Right lobe of liver (tissue), 6 donors: Measurements from ENCODE around the gene TRAF3. TPM values are rescaled to one million over a fixed set of nuclear protein-coding genes. Genes with fewer than 3 reads are reported as not detected.

Experiments
- ATAC-seq, 4 donors: fragments of 200-7000 bp; cut with Tn5 transposase; one replicate each; pipeline ENCODE4 v1.9.1; 2020; ENCODE audit warnings: mild to moderate bottlenecking in 4 of 4, moderate library complexity in 4 of 4
- DNase-seq, 3 donors: peaks; one replicate each; pipeline ENCODE4 v3.0.0-alpha.2; 2020
- H3K27ac ChIP-seq, 3 donors: fragments of 200-600 bp; one replicate each; pipeline ENCODE4 v1.8.0; 2022
- H3K27me3 ChIP-seq, 2 donors: fragments of 200-600 bp; one replicate each; pipeline ENCODE4 v1.8.0; 2022
- H3K36me3 ChIP-seq, 4 donors: fragments of 200-600 bp; sonication (generic) in 1 of 4; one replicate each; pipeline versions ENCODE4 v1.5.1 to v1.8.0; 2017 to 2022; ENCODE audit warnings: control low read depth in 1 of 4
- H3K4me1 ChIP-seq, 4 donors: fragments of 200-600 bp; sonication (generic) in 1 of 4; one replicate each; pipeline versions ENCODE4 v1.5.1 to v1.8.0; 2017 to 2022; ENCODE audit warnings: control low read depth in 1 of 4
- H3K4me3 ChIP-seq, 3 donors: fragments of 200-600 bp; one replicate each; pipeline ENCODE4 v1.8.0; 2022
- H3K9me3 ChIP-seq, 4 donors: fragments of 200-600 bp; sonication (generic) in 1 of 4; one replicate each; pipeline versions ENCODE4 v1.5.1 to v1.8.0; 2017 to 2022; ENCODE audit warnings: control low read depth in 1 of 4
- CTCF ChIP-seq, 4 donors: fragments of 200-600 bp in 3 of 4; fragments of 450-650 bp in 1 of 4; IDR thresholded peaks; one replicate each; pipeline versions ENCODE4 v1.5.1 to v1.8.0; 2016 to 2022; ENCODE audit warnings: antibody characterized with exemption in 4 of 4, mild to moderate bottlenecking in 2 of 4
- POLR2A ChIP-seq: fragments of 450-650 bp; IDR thresholded peaks from one replicate; pipeline ENCODE4 v1.6.1; 2017; ENCODE audit warnings: antibody characterized with exemption, mild to moderate bottlenecking
- WGBS: methylation state at CpG from one replicate; pipeline ENCODE4 v1.1.6; 2018; ENCODE audit warnings: low coverage, low lambda C conversion rate; ENCODE audit not compliant: insufficient coverage; ENCODE audit errors: missing lambda C conversion rate; 5-methylcytosine and 5-hydroxymethylcytosine counted together
- intact Hi-C, 2 donors: fragments of 100-400 bp; cut with DNase I; formaldehyde crosslinking; loops; one replicate each; pipeline versions ENCODE4 v1.11.2 to v1.14.1; 2022
- total RNA-seq, 6 experiments: library from RNA; depleted of rRNA in 2 of 6; stranded (reverse); fragments of >200 nt in 2 of 6; fragmentation: NEBNext Ultra II Directional in 3 of 6; extraction: Animal tissue kit (Norgen Biotek cat#: 25700) in 3 of 6; gene quantifications; one replicate each; pipeline versions ENCODE4 v1.1.0 to v1.2.4, GENCODE V29; 2016 to 2023
- donor health status: DM: no; HTN: yes; CAD: no.
- donor health status: DM: no; HTN: no; CAD: no.
- donor health status: DM: no; HTN: no; CAD: no.
- donor health status: DM: no; HTN: yes; CAD: no.
- donor health status: DM: no; HTN: yes; CAD: no.

The TRAF3 gene
- total RNA-seq, 6 experiments from 2014 or later: 5.6 to 10.5 (median 8.3) TPM

- H3K27ac ChIP-seq: no peak overlapping the region
- TF ChIP-seq CTCF (IDR thresholded peaks at IDR 0.05) (no peak), POLR2A (no peak)
- DNase-seq (no peak), ATAC-seq (no peak)
- no peaks in the 10 kb centered on the region for H3K27me3 ChIP-seq
- no peaks in the 10 kb centered on the region for H3K4me1 ChIP-seq
- no peak overlapping the region for H3K4me3 ChIP-seq
- intact Hi-C loops: no loop called here
- H3K36me3 ChIP-seq: no peaks in the 10 kb centered on the region
- no peaks in the 10 kb centered on the region for H3K9me3 ChIP-seq
- WGBS: no CpG with 5 or more reads among the region's 3 CpGs
Observed at GRCh38 chr14:102739190-102739469, 38.1 kb upstream of the TRAF3 start.

- H3K27ac ChIP-seq: no peak overlapping the region
- 100% methylated on average over 1 of the region's 28 CpGs for WGBS
- H3K4me1 ChIP-seq: no peaks in the 10 kb centered on the region
- peak in 1 of 4 donors; percentile 25 for ATAC-seq
- H3K27me3 ChIP-seq: no peaks in the 10 kb centered on the region
- no peaks in the 10 kb centered on the region for H3K9me3 ChIP-seq
- TF ChIP-seq CTCF (IDR thresholded peaks at IDR 0.05) (no peak), POLR2A (no peak)
- H3K36me3 ChIP-seq: peaks cover 0 to 2% (median 0%) of the 10 kb centered on the region in 4 donors
- intact Hi-C loops: no loop called here
- H3K4me3 ChIP-seq: no peak overlapping the region
- peak; percentile 11 to 42 (median 31) for DNase-seq
Observed at GRCh38 chr14:102746634-102747438, 30.4 kb upstream of the TRAF3 start.

- no peaks in the 10 kb centered on the region for H3K27me3 ChIP-seq
- H3K4me1 ChIP-seq: no peaks in the 10 kb centered on the region
- intact Hi-C loops: no loop called here
- no peak for ATAC-seq
- no peaks in the 10 kb centered on the region for H3K9me3 ChIP-seq
- WGBS: 92% methylated on average over 3 of the region's 8 CpGs
- H3K36me3 ChIP-seq: peaks cover 0 to 2% (median 0%) of the 10 kb centered on the region in 4 donors
- H3K27ac ChIP-seq: no peak overlapping the region
- H3K4me3 ChIP-seq: no peak overlapping the region
- peak in 2 of 3 donors; percentile 9 to 30 for DNase-seq
- TF ChIP-seq CTCF (IDR thresholded peaks at IDR 0.05): no peak
- TF ChIP-seq POLR2A: no peak
Observed at GRCh38 chr14:102748806-102749205, 28.4 kb upstream of the TRAF3 start.

DNA sequence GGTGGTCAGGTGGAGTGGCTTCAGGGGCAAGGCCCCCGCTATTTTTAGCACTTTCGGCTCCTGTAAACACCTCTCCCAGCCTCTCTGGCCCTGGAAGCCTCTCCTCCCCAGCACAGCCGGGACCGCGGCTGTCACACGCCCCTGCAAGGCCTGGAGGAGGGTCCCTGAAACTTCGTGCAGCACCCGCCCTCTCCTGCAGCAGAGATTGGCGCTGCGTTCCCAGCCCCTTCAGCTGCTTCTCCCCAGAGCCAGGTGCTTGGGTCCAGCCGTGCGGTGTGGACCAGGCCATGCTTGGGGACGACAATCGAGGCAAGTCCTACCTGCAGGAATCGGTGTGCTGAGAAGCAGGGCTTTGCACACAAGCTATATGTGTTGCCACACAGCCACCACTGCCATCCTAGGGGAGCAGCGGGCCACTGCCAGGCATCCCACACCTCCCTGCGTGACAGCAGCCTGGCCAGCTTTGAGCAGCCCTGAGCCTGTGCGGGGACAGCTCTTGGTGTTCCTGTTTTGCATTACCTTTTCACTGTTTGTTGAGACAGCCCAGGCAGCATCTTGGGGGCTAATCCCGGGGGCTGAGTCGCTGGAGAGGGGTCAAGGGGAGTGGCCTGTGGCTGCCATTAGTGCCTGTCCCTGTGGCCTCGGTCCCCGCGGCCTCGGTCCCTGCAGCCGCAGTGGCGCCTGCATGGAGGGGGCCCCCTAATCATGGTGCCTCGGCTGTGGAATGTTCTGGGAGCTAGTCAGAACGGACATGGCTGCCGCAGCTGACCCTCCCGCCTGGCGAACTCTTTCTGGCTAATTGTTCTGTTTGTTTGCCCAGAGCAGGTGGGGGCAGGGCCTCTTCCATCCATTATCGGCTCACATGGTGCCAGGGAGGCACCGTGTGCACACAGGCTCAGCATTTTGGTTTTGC, 27.6 kb upstream of the TRAF3 start:
- ATAC-seq (no peak), DNase-seq (peak in 2 of 3 donors; percentile 10 to 37)
- no peaks in the 10 kb centered on the region for H3K4me1 ChIP-seq
- TF ChIP-seq POLR2A (no peak), CTCF (IDR thresholded peaks at IDR 0.05) (no peak)
- 90% methylated on average over 10 of the region's 33 CpGs for WGBS
- no peaks in the 10 kb centered on the region for H3K9me3 ChIP-seq
- H3K27ac ChIP-seq: no peak overlapping the region
- no peak overlapping the region for H3K4me3 ChIP-seq
- intact Hi-C loops: no loop called here
- peaks cover 0 to 2% (median 0%) of the 10 kb centered on the region in 4 donors for H3K36me3 ChIP-seq
- H3K27me3 ChIP-seq: no peaks in the 10 kb centered on the region
